ENCODE measurements around the gene PDHA1. TPM values are rescaled to one million over a fixed set of nuclear protein-coding genes. Genes with fewer than 3 reads are reported as not detected.

PDHA1 gene
- total and polyA plus RNA-seq, 2 experiments from 2014 or later, result 144 to 396 TPM

DNA sequence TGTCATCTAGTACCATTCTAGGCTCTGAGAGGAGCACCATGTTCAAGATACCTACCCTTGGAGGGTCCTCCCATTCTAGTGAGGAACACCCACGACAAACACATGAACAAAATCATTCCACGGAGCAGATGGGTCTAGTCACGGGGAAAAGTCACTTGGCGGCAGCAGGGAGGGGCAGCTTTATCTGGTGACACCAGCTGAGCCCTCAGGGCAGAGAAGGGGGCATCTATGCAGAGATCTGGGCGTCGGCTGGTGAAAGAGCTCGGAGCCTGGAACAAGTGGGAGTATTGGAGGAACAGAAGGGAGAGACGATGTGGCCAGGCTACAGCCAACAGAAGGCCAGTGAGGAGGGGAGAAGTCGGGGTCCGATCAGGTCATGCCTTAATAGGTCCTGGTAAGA, 11.9 kb upstream of the PDHA1 start:
- Histone ChIP-seq H3K9me3 (ENCODE audit: low read depth) (no peaks in the 10 kb centered on the region), H3K79me2 (no peaks in the 10 kb centered on the region), H3K9me2 (replicated peaks; ENCODE audit: insufficient read depth) (no peaks in the 10 kb centered on the region), H3K4me3 (no peak overlapping the region), H3K36me3 (replicated peaks; ENCODE audit: insufficient read depth, low read depth) (no peaks in the 10 kb centered on the region), H3K4me2 (no peak overlapping the region), H3K27ac (no peak overlapping the region), H4K20me1 (ENCODE audit: insufficient read depth, poor library complexity, severe bottlenecking) (no peaks in the 10 kb centered on the region), H3K27me3 (no peaks in the 10 kb centered on the region), H2AFZ (no peak overlapping the region), H3K4me1 (ENCODE audit: insufficient read depth) (no peaks in the 10 kb centered on the region)
- WGBS (ENCODE audit: low lambda C conversion rate, missing lambda C conversion rate), result 83% methylated on average over 10 of the region's 10 CpGs
- DNase-seq (ENCODE audit: low spot score), result no peak
- TF ChIP-seq EZH2phosphoT487 (IDR thresholded peaks at IDR 0.05; ENCODE audit: low read depth, severe bottlenecking, unreplicated experiment) (no peak), EZH2 (IDR thresholded peaks at IDR 0.05; ENCODE audit: borderline replicate concordance) (no peak)
- TF ChIP-seq, protein P1, sequence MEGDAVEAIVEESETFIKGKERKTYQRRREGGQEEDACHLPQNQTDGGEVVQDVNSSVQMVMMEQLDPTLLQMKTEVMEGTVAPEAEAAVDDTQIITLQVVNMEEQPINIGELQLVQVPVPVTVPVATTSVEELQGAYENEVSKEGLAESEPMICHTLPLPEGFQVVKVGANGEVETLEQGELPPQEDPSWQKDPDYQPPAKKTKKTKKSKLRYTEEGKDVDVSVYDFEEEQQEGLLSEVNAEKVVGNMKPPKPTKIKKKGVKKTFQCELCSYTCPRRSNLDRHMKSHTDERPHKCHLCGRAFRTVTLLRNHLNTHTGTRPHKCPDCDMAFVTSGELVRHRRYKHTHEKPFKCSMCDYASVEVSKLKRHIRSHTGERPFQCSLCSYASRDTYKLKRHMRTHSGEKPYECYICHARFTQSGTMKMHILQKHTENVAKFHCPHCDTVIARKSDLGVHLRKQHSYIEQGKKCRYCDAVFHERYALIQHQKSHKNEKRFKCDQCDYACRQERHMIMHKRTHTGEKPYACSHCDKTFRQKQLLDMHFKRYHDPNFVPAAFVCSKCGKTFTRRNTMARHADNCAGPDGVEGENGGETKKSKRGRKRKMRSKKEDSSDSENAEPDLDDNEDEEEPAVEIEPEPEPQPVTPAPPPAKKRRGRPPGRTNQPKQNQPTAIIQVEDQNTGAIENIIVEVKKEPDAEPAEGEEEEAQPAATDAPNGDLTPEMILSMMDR (IDR thresholded peaks at IDR 0.05; ENCODE audit: poor library complexity), result no peak

DNA sequence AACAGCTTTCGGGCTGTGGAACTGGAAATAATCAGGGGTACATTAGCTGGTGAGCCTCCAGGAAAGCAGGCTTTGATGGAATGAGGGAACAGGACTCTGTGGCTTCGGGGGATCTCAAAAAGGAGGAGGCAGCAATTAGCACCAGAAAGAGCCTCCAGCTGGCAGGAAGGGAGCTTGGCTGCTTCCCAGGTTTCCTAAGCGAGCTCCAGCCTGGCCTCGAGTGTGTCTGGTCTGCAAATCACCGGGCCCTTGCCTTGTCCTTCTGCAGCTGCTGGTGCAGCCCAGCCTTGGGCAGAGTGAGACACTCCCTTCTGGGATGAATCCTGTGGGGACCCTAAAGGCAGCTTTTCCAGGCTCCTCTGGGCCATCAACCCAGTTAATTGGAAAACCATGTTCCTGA, 10.7 kb upstream of the PDHA1 start:
- H2AFZ ChIP-seq, result no peak overlapping the region
- DNase-seq (ENCODE audit: low spot score), result peak; percentile 20

DNA sequence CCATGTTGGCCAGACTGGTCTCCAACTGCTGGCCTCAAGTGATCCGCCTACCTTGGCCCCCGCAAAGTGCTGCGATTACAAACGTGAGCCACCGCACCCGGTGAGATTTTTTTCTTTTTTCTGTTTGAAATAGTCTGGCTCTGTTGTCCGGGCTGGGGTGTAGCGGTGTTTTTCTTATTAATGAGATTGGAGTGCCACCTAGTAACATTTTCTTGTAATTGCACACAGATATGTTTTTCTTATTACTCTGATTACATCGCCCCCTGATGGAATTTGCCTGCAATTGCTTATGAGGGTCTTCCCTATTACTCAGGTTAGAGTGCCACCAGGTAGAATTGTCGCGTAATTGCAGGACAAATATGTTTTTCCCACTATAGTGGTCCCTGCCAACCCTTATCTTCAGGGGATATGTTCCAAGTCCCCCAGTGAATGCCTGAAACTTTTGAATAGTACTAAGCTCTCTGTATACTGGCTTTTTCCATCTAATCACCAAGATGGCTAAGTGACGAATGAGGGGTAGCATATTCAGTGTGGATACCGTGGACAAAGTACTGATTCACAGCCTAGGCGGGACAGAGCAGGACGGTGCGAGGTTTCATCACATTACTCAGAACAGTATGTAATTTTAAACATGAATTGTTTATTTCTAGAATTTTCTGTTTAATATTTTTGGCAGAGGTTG, 8.6 kb upstream of the PDHA1 start:
- Histone ChIP-seq H3K4me2 (no peak overlapping the region), H3K36me3 (replicated peaks; ENCODE audit: insufficient read depth, low read depth) (no peaks in the 10 kb centered on the region), H4K20me1 (ENCODE audit: insufficient read depth, poor library complexity, severe bottlenecking) (no peaks in the 10 kb centered on the region), H3K79me2 (no peaks in the 10 kb centered on the region), H3K9me3 (ENCODE audit: low read depth) (no peaks in the 10 kb centered on the region), H3K27ac (no peak overlapping the region), H3K4me1 (ENCODE audit: insufficient read depth) (no peaks in the 10 kb centered on the region), H3K9me2 (replicated peaks; ENCODE audit: insufficient read depth) (no peaks in the 10 kb centered on the region), H3K4me3 (no peak overlapping the region), H2AFZ (no peak overlapping the region), H3K27me3 (no peaks in the 10 kb centered on the region)
- no peak for DNase-seq (ENCODE audit: low spot score)
- 73% methylated on average over 16 of the region's 16 CpGs for WGBS (ENCODE audit: low lambda C conversion rate, missing lambda C conversion rate)
- TF ChIP-seq, protein P1 (IDR thresholded peaks at IDR 0.05; ENCODE audit: poor library complexity), result peak; percentile 29
- TF ChIP-seq EZH2 (IDR thresholded peaks at IDR 0.05; ENCODE audit: borderline replicate concordance) (no peak), EZH2phosphoT487 (IDR thresholded peaks at IDR 0.05; ENCODE audit: low read depth, severe bottlenecking, unreplicated experiment) (no peak)

More for the DNA sequence above, 10.7 kb upstream of the PDHA1 start:
- no peak overlapping the region for H3K4me3 ChIP-seq
- H3K27ac ChIP-seq, result no peak overlapping the region
- no peaks in the 10 kb centered on the region for H3K79me2 ChIP-seq
- no peaks in the 10 kb centered on the region for H3K9me3 ChIP-seq (ENCODE audit: low read depth)
- no peaks in the 10 kb centered on the region for H4K20me1 ChIP-seq (ENCODE audit: insufficient read depth, poor library complexity, severe bottlenecking)
- H3K27me3 ChIP-seq, result no peaks in the 10 kb centered on the region
- no peaks in the 10 kb centered on the region for H3K9me2 ChIP-seq (replicated peaks; ENCODE audit: insufficient read depth)
- no peaks in the 10 kb centered on the region for H3K36me3 ChIP-seq (replicated peaks; ENCODE audit: insufficient read depth, low read depth)
- TF ChIP-seq EZH2phosphoT487 (IDR thresholded peaks at IDR 0.05; ENCODE audit: low read depth, severe bottlenecking, unreplicated experiment) (no peak), EZH2 (IDR thresholded peaks at IDR 0.05; ENCODE audit: borderline replicate concordance) (no peak)
- TF ChIP-seq, protein P1 (IDR thresholded peaks at IDR 0.05; ENCODE audit: poor library complexity), result no peak
- no peaks in the 10 kb centered on the region for H3K4me1 ChIP-seq (ENCODE audit: insufficient read depth)
- H3K4me2 ChIP-seq, result no peak overlapping the region
- WGBS (ENCODE audit: low lambda C conversion rate, missing lambda C conversion rate), result 53% methylated on average over 5 of the region's 5 CpGs

All from hepatocyte (in vitro differentiated cells).